Erythroblast (primary cell): ENCODE results near the gene BMERB1.

ENCODE experiments used
- GATA1 ChIP-seq: IDR thresholded peaks from 2 replicates; pipeline ENCODE4 v1.6.1; 2011; ENCODE audit warnings: low read depth, mild to moderate bottlenecking, control low read depth, low read length, moderate library complexity
- POLR2A ChIP-seq: IDR thresholded peaks from 2 replicates; pipeline ENCODE4 v1.6.1; 2011; ENCODE audit warnings: mild to moderate bottlenecking, low read length

- TF ChIP-seq POLR2A (no peak), GATA1 (no peak)
Observed at GRCh38 chr16:15451098-15451731, 16.8 kb downstream of the BMERB1 start.
